Osteoblast (primary cell): Measurements from ENCODE around the gene MBP. TPM values are rescaled to one million over a fixed set of nuclear protein-coding genes. Genes with fewer than 3 reads are reported as not detected.

ENCODE experiments used
- DNase-seq: peaks from one replicate; pipeline ENCODE4 v3.0.0; 2011; ENCODE audit warnings: low spot score, mixed read lengths; ENCODE audit not compliant: insufficient read length; ENCODE audit errors: missing footprints
- H2AFZ ChIP-seq: 2 replicates; pipeline ENCODE4 v1.6.0; 2011; ENCODE audit warnings: mild to moderate bottlenecking, low read length
- H3K27ac ChIP-seq: 2 replicates; pipeline ENCODE4 v1.5.1; 2011; ENCODE audit warnings: mild to moderate bottlenecking, low read depth, low read length, moderate library complexity
- H3K27me3 ChIP-seq: 2 replicates; pipeline ENCODE4 v1.6.0; 2012; ENCODE audit warnings: mild to moderate bottlenecking, control low read depth, inconsistent platforms, low read length, moderate library complexity; ENCODE audit not compliant: insufficient read depth
- H3K36me3 ChIP-seq: 2 replicates; pipeline ENCODE4 v1.5.1; 2011; ENCODE audit warnings: mild to moderate bottlenecking, low read length, control low read depth, moderate library complexity; ENCODE audit not compliant: insufficient read depth
- H3K4me1 ChIP-seq: 2 replicates; pipeline ENCODE4 v1.5.1; 2011; ENCODE audit warnings: mild to moderate bottlenecking, low read length, control low read depth, moderate library complexity; ENCODE audit not compliant: insufficient read depth
- H3K4me2 ChIP-seq: 2 replicates; pipeline ENCODE4 v1.6.0; 2011; ENCODE audit warnings: mild to moderate bottlenecking, low read length; ENCODE audit not compliant: insufficient read depth
- H3K4me3 ChIP-seq: fragments of 200-600 bp; sonication (generic); 3 replicates; pipeline ENCODE4 v1.5.1; 2012; ENCODE audit warnings: mild to moderate bottlenecking, low read length, inconsistent platforms; ENCODE audit not compliant: insufficient read depth
- H3K79me2 ChIP-seq: 2 replicates; pipeline ENCODE4 v1.6.0; 2012; ENCODE audit warnings: mild to moderate bottlenecking, low read length, control low read depth, inconsistent platforms; ENCODE audit not compliant: insufficient read depth
- H3K9me3 ChIP-seq: 2 replicates; pipeline ENCODE4 v1.5.1; 2011; ENCODE audit warnings: low read depth, low read length, control low read depth
- H4K20me1 ChIP-seq: 2 replicates; pipeline ENCODE4 v1.6.0; 2012; ENCODE audit warnings: mild to moderate bottlenecking, low read length, control low read depth; ENCODE audit not compliant: insufficient read depth
- total RNA-seq: library from RNA; depleted of rRNA; stranded (reverse); fragments of >200 nt; gene quantifications from 2 replicates; pipeline ENCODE4 v1.2.3, GENCODE V29; 2012
- TF ChIP-seq, protein P1 (sequence below): IDR thresholded peaks from 2 replicates; pipeline ENCODE4 v1.5.1; 2011; ENCODE audit warnings: mild to moderate bottlenecking, low read depth, low read length, moderate library complexity; ENCODE audit errors: extremely low read depth

MBP gene
- total RNA-seq, 1 donor: 2.2 TPM

DNA sequence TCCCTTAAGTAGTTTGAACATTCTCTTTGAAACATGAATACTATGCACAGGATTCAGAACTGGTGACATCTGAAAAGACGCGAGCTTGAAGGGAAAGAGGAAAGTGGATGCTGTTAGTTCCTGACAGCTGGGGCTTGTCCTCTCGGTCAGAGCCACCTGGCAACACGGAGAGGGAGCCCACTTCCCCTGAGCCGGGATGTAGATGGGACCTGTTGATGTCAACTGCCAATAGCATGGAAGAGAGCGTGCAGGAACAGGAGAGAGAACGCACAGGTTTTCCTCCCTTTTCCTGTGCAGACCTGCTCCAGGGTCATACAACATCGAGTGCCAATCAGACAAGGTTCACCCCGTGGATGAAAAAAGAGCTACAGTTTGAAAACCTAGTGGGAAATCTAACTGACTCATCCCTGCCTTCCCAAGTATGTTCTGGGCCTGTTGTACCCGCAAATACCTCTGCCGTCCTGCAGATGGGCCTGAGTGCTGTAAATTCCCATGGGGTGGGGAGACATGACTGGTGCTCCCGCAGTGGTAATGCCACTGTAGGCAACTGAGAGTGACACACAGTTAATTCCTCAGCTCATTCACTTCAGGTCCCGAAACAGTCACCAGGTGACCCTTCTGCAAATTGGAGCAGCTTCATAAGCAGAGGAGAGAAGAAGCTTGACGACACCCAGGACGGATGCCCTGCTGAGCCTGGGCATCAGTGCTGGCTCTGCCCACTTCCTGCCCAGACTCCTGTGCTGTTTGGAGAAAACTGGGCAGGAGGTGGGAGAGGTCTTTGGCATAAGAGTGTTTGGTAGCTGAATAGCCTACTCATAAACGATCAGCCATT, 13.9 kb upstream of the MBP start:
- H3K36me3 ChIP-seq: no peaks in the 10 kb centered on the region
- TF ChIP-seq, protein P1, sequence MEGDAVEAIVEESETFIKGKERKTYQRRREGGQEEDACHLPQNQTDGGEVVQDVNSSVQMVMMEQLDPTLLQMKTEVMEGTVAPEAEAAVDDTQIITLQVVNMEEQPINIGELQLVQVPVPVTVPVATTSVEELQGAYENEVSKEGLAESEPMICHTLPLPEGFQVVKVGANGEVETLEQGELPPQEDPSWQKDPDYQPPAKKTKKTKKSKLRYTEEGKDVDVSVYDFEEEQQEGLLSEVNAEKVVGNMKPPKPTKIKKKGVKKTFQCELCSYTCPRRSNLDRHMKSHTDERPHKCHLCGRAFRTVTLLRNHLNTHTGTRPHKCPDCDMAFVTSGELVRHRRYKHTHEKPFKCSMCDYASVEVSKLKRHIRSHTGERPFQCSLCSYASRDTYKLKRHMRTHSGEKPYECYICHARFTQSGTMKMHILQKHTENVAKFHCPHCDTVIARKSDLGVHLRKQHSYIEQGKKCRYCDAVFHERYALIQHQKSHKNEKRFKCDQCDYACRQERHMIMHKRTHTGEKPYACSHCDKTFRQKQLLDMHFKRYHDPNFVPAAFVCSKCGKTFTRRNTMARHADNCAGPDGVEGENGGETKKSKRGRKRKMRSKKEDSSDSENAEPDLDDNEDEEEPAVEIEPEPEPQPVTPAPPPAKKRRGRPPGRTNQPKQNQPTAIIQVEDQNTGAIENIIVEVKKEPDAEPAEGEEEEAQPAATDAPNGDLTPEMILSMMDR: no peak
- no peak overlapping the region for H2AFZ ChIP-seq
- no peak overlapping the region for H3K4me2 ChIP-seq
- no peak overlapping the region for H3K27ac ChIP-seq
- H3K4me3 ChIP-seq: no peak overlapping the region
- H3K27me3 ChIP-seq: no peaks in the 10 kb centered on the region
- H3K79me2 ChIP-seq: no peaks in the 10 kb centered on the region
- no peaks in the 10 kb centered on the region for H4K20me1 ChIP-seq
- peaks cover 5% of the 10 kb centered on the region for H3K4me1 ChIP-seq
- DNase-seq: peak; percentile 59
- no peaks in the 10 kb centered on the region for H3K9me3 ChIP-seq

DNA sequence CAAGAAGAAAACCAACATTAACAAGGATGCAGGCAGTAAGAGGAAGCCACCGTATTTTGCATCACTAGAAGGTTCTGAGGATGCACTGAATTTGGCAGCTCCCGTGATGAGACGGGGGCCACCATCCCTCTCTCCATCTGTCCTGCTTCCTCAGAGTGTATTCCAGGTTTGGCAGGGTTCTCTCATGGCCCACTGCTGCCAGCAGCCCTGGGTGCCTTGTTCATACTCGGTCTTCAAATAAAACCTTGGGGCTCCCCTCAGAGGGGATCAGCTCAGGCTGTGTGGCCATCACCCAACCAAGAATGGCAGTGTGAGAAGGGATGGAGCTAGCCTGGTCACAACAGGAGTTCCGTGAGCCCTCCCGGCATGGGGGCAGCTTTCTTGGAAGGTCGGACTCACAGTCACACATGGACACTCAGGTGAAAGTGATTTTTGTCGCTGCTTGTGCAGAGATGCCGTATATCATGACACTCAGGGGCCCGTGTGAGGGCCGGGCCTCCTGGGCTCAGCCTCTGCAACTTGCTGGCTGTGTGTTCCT, 12.8 kb upstream of the MBP start:
- TF ChIP-seq, protein P1: no peak
- Histone ChIP-seq H3K27ac (no peak overlapping the region), H3K4me2 (no peak overlapping the region), H3K36me3 (no peaks in the 10 kb centered on the region), H3K4me1 (peaks cover 5% of the 10 kb centered on the region), H3K9me3 (no peaks in the 10 kb centered on the region), H3K79me2 (no peaks in the 10 kb centered on the region), H2AFZ (no peak overlapping the region), H4K20me1 (no peaks in the 10 kb centered on the region), H3K4me3 (no peak overlapping the region), H3K27me3 (no peaks in the 10 kb centered on the region)
- no peak for DNase-seq

DNA sequence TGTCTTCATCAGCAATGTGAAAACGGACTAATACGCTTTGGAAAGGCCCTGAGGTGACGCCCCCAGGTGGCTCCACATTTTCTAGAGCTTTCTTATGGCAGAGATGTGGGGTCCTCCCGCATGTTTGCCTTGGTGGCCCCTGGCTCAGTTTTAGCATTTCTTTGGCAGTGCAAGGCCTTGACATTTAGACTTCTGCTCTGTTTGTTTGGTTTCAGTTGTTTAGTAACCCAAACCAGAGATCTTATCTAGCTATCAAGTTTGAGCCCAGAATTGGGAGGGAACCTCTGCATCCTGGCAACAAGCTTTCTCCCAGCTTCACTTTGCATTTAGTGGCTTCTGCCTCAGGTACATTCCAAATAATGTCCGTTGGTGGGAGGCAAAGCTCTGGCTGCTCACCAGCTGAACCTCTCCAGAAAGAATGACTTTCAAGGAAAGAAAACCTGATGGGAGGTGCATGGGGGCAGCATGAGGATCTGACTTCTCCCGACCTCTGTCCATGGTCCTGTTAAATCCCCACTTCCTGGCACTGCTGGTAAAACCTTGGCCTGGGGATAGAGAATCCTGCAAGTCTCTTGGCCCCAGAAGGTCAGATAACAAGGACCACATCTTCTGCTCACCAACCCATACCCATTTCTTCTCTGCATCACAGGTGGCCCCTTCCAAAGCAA, 12.0 kb upstream of the MBP start:
- TF ChIP-seq, protein P1: no peak
- Histone ChIP-seq H3K27me3 (no peaks in the 10 kb centered on the region), H4K20me1 (no peaks in the 10 kb centered on the region), H3K4me3 (no peak overlapping the region), H3K4me2 (no peak overlapping the region), H3K4me1 (peaks cover 5% of the 10 kb centered on the region), H3K27ac (no peak overlapping the region), H3K36me3 (no peaks in the 10 kb centered on the region), H3K9me3 (no peaks in the 10 kb centered on the region), H3K79me2 (no peaks in the 10 kb centered on the region), H2AFZ (no peak overlapping the region)
- DNase-seq: no peak

DNA sequence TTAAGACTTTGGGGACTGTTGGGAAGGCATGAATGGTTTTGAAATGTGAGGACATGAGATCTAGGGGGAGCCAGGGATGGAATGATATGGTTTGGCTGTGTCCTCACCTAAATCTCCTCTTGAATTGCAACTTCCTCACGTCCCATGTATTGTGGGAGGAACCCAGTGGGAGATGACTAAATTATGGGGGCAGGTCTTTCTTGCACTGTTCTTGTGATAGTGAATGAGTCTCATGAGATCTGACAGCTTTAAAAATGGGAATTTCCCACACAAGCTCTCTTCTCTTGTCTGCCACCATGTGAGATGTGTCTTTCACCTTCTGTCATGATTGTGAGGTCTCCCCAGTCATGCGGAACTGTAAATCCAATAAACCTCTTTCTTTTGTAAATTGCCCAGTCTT, 11.5 kb upstream of the MBP start:
- Histone ChIP-seq H3K4me2 (no peak overlapping the region), H2AFZ (no peak overlapping the region), H3K27ac (no peak overlapping the region), H3K4me3 (no peak overlapping the region), H3K4me1 (peaks cover 5% of the 10 kb centered on the region), H3K9me3 (no peaks in the 10 kb centered on the region), H3K27me3 (no peaks in the 10 kb centered on the region), H3K79me2 (no peaks in the 10 kb centered on the region), H4K20me1 (no peaks in the 10 kb centered on the region), H3K36me3 (no peaks in the 10 kb centered on the region)
- DNase-seq: no peak
- TF ChIP-seq, protein P1: no peak
